Measurements from ENCODE around the gene IFIT3.
A peak's percentile ranks its signal among the peaks of the same experiment; 100 is the strongest.
"Not testable (repeated sequence)": the region's sequence is repeated elsewhere in the genome, so short reads cannot be mapped to it uniquely, and the experiment has no call there.

Gene IFIT3

GRCh38 chr10:89283025-89283935 lies 44.5 kb upstream of the IFIT3 start:
- TF ChIP-seq CTCF (IDR thresholded peaks at IDR 0.05; ENCODE audit: low read depth, low read length) = no peak
- in situ Hi-C loops (cut with HindIII; ENCODE audit: low sequenced_read_pairs) = no loop called here
- no peak overlapping the region for H3K4me3 ChIP-seq (ENCODE audit: low read depth, low read length)
- DNase-seq (ENCODE audit: low read depth, low spot score) = peak; percentile 56

- H3K4me3 ChIP-seq (ENCODE audit: low read depth, low read length) = no peak overlapping the region
- in situ Hi-C loops (cut with HindIII; ENCODE audit: low sequenced_read_pairs) = no loop called here
- no peak for TF ChIP-seq CTCF (IDR thresholded peaks at IDR 0.05; ENCODE audit: low read depth, low read length)
- peak; percentile 78 for DNase-seq (ENCODE audit: low read depth, low spot score)
These were observed 43.8 kb upstream of the IFIT3 start for GRCh38 chr10:89283936-89284475.

- in situ Hi-C loops (cut with HindIII; ENCODE audit: low sequenced_read_pairs); H3K4me3 ChIP-seq (ENCODE audit: low read depth, low read length); DNase-seq (ENCODE audit: low read depth, low spot score): not testable (repeated sequence)
These were observed 43.1 kb upstream of the IFIT3 start for GRCh38 chr10:89284711-89285110.

- in situ Hi-C loops (cut with HindIII; ENCODE audit: low sequenced_read_pairs); DNase-seq (ENCODE audit: low read depth, low spot score); H3K4me3 ChIP-seq (ENCODE audit: low read depth, low read length): not testable (repeated sequence)
These were observed 42.5 kb upstream of the IFIT3 start for GRCh38 chr10:89285303-89285702.

GRCh38 chr10:89294721-89295239 lies 33.0 kb upstream of the IFIT3 start:
- in situ Hi-C loops (cut with HindIII; ENCODE audit: low sequenced_read_pairs) = no loop called here
- DNase-seq (ENCODE audit: low read depth, low spot score) = no peak
- H3K4me3 ChIP-seq (ENCODE audit: low read depth, low read length) = no peak overlapping the region
- no peak for TF ChIP-seq CTCF (IDR thresholded peaks at IDR 0.05; ENCODE audit: low read depth, low read length)

- no peak overlapping the region for H3K4me3 ChIP-seq (ENCODE audit: low read depth, low read length)
- DNase-seq (ENCODE audit: low read depth, low spot score) = peak; percentile 64
- in situ Hi-C loops (cut with HindIII; ENCODE audit: low sequenced_read_pairs) = no loop called here
- TF ChIP-seq CTCF (IDR thresholded peaks at IDR 0.05; ENCODE audit: low read depth, low read length) = no peak
These were observed 32.2 kb upstream of the IFIT3 start for GRCh38 chr10:89295597-89295996.

GRCh38 chr10:89296220-89296648 lies 31.6 kb upstream of the IFIT3 start:
- no peak for DNase-seq (ENCODE audit: low read depth, low spot score)
- H3K4me3 ChIP-seq (ENCODE audit: low read depth, low read length) = no peak overlapping the region
- TF ChIP-seq CTCF (IDR thresholded peaks at IDR 0.05; ENCODE audit: low read depth, low read length) = no peak
- in situ Hi-C loops (cut with HindIII; ENCODE audit: low sequenced_read_pairs) = no loop called here
